Esophagus muscularis mucosa (tissue), 4 donors: Measurements from ENCODE around the gene NSUN4. TPM values are rescaled to one million over a fixed set of nuclear protein-coding genes. Genes with fewer than 3 reads are reported as not detected.
"Not testable (repeated sequence)": the region's sequence is repeated elsewhere in the genome, so short reads cannot be mapped to it uniquely, and the experiment has no call there.

Source experiments
- DNase-seq: peaks from one replicate; pipeline ENCODE4 v3.0.0-alpha.2; 2017; ENCODE audit errors: extremely low spot score
- H3K27ac ChIP-seq, 4 donors: fragments of 200-600 bp; sonication (generic); replicated peaks in 1 of 4; 1 replicate in 3 of 4; 2 replicates in 1 of 4; pipeline ENCODE4 v1.5.1; 2016 to 2019; ENCODE audit warnings: mild to moderate bottlenecking in 1 of 4
- H3K27me3 ChIP-seq, 4 donors: fragments of 200-600 bp; sonication (generic); one replicate each; pipeline versions ENCODE4 v1.5.1 to v1.6.0; 2016 to 2019
- H3K36me3 ChIP-seq, 4 donors: fragments of 200-600 bp; sonication (generic); one replicate each; pipeline ENCODE4 v1.5.1; 2016 to 2019
- H3K4me1 ChIP-seq, 4 donors: fragments of 200-600 bp; sonication (generic); one replicate each; pipeline ENCODE4 v1.5.1; 2016 to 2019
- H3K4me3 ChIP-seq, 4 donors: fragments of 200-600 bp; sonication (generic); 1 replicate in 2 of 4; 2 replicates in 2 of 4; pipeline ENCODE4 v1.5.1; 2016 to 2019; ENCODE audit warnings: mild to moderate bottlenecking in 4 of 4, moderate library complexity in 1 of 4
- H3K9me3 ChIP-seq, 4 donors: fragments of 200-600 bp; sonication (generic); 1 replicate in 3 of 4; 2 replicates in 1 of 4; pipeline ENCODE4 v1.5.1; 2016 to 2019
- EP300 ChIP-seq: sonication (generic); formaldehyde crosslinking; IDR thresholded peaks from one replicate; pipeline ENCODE4 v1.6.1; 2017; ENCODE audit warnings: antibody characterized with exemption
- POLR2A ChIP-seq: fragments of 450-650 bp; IDR thresholded peaks from one replicate; pipeline ENCODE4 v1.6.1; 2017; ENCODE audit warnings: antibody characterized with exemption, moderate library complexity, mild to moderate bottlenecking, low read depth
- POLR2AphosphoS5 ChIP-seq, 2 donors: sonication (generic); formaldehyde crosslinking; IDR thresholded peaks; one replicate each; pipeline ENCODE4 v1.6.1; 2017; ENCODE audit warnings: antibody characterized with exemption in 2 of 2
- WGBS: methylation state at CpG from one replicate; pipeline ENCODE4 v1.1.5; 2018; 5-methylcytosine and 5-hydroxymethylcytosine counted together
- intact Hi-C: fragments of 100-400 bp; cut with DNase I; formaldehyde crosslinking; loops from one replicate; pipeline ENCODE4 v1.15.1; 2023
- total RNA-seq, 4 donors: library from RNA; depleted of rRNA; stranded (reverse); fragments of >200 nt; gene quantifications; one replicate each; pipeline versions ENCODE4 v1.1.0 to v1.2.1, GENCODE V29; 2016
- TF ChIP-seq, protein P1 (sequence below), 3 experiments: fragments of 200-600 bp in 2 of 3; fragments of 450-650 bp in 1 of 3; sonication (generic) in 2 of 3; IDR thresholded peaks; one replicate each; pipeline ENCODE4 v1.5.1; 2017 to 2019; ENCODE audit warnings: antibody characterized with exemption in 3 of 3, mild to moderate bottlenecking in 2 of 3, moderate library complexity in 1 of 3

The NSUN4 gene
- total RNA-seq, 4 donors from 2014 or later = 14.5 to 20.7 (median 16.2) TPM

DNA sequence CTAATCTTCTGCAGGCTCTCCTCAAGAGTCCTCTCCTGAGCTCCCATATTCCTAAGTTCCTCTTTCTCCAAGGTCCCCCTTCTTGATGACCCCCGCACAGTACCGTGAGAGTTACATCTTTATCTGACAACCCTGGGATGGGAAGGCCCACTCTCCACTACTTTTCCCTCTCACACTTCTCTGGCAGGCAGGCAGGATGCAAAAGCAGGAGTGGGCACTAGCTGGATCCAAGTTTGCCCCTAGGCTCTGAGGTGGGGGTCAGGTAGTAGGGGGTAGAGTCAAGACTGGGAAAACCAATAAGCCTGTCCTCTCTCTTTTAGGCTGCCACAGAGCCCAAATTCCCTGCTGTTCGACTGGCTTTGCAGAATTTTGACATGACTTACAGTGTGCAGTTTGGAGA is 3.9 kb downstream of the NSUN4 start:
- WGBS = 79% methylated on average over 3 of the region's 3 CpGs
- intact Hi-C loops = no loop called here
- TF ChIP-seq EP300 = no peak
- no peak for TF ChIP-seq POLR2A
- no peak for TF ChIP-seq POLR2AphosphoS5 (IDR thresholded peaks at IDR 0.05)
- TF ChIP-seq, protein P1, sequence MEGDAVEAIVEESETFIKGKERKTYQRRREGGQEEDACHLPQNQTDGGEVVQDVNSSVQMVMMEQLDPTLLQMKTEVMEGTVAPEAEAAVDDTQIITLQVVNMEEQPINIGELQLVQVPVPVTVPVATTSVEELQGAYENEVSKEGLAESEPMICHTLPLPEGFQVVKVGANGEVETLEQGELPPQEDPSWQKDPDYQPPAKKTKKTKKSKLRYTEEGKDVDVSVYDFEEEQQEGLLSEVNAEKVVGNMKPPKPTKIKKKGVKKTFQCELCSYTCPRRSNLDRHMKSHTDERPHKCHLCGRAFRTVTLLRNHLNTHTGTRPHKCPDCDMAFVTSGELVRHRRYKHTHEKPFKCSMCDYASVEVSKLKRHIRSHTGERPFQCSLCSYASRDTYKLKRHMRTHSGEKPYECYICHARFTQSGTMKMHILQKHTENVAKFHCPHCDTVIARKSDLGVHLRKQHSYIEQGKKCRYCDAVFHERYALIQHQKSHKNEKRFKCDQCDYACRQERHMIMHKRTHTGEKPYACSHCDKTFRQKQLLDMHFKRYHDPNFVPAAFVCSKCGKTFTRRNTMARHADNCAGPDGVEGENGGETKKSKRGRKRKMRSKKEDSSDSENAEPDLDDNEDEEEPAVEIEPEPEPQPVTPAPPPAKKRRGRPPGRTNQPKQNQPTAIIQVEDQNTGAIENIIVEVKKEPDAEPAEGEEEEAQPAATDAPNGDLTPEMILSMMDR (IDR thresholded peaks at IDR 0.05) = no peak
- H3K9me3 ChIP-seq = no peaks in the 10 kb centered on the region
- H3K27me3 ChIP-seq = peaks cover 0 to 7% (median 0%) of the 10 kb centered on the region in 4 donors
- peaks cover 10 to 26% (median 20%) of the 10 kb centered on the region in 4 donors for H3K4me1 ChIP-seq
- no peak overlapping the region for H3K27ac ChIP-seq
- no peak overlapping the region for H3K4me3 ChIP-seq
- no peak for DNase-seq
- peaks cover 22 to 55% (median 53%) of the 10 kb centered on the region in 4 donors for H3K36me3 ChIP-seq

GRCh38 chr1:46345281-46345680 is 4.7 kb downstream of the NSUN4 start:
- TF ChIP-seq EP300 (no peak), POLR2A (no peak)
- TF ChIP-seq, protein P1 (IDR thresholded peaks at IDR 0.05) = no peak
- H3K36me3 ChIP-seq = peaks cover 25 to 63% (median 61%) of the 10 kb centered on the region in 4 donors
- no peak for DNase-seq
- peaks cover 10 to 23% (median 16%) of the 10 kb centered on the region in 4 donors for H3K4me1 ChIP-seq
- H3K9me3 ChIP-seq = no peaks in the 10 kb centered on the region
- H3K27ac ChIP-seq = no peak overlapping the region
- H3K27me3 ChIP-seq = peaks cover 0 to 5% (median 0%) of the 10 kb centered on the region in 4 donors
- intact Hi-C loops = no loop called here
- H3K4me3 ChIP-seq = no peak overlapping the region

GRCh38 chr1:46352363-46352762 is 11.8 kb downstream of the NSUN4 start:
- Histone ChIP-seq H3K9me3 (no peaks in the 10 kb centered on the region), H3K4me3 (no peak overlapping the region), H3K27ac (no peak overlapping the region), H3K36me3 (peaks cover 58 to 93% (median 86%) of the 10 kb centered on the region in 4 donors), H3K4me1 (peaks cover 0 to 6% (median 0%) of the 10 kb centered on the region in 4 donors), H3K27me3 (no peaks in the 10 kb centered on the region)
- no peak for DNase-seq
- 82% methylated on average over 2 of the region's 2 CpGs for WGBS
- intact Hi-C loops = no loop called here
- TF ChIP-seq POLR2AphosphoS5 (IDR thresholded peaks at IDR 0.05) = no peak
- TF ChIP-seq POLR2A = no peak
- no peak for TF ChIP-seq EP300
- TF ChIP-seq, protein P1 (IDR thresholded peaks at IDR 0.05) = no peak

- intact Hi-C loops, DNase-seq, H3K27ac ChIP-seq, H3K4me3 ChIP-seq, H3K27me3 ChIP-seq, H3K9me3 ChIP-seq, H3K4me1 ChIP-seq: not testable (repeated sequence)
- WGBS = 88% methylated on average over 5 of the region's 5 CpGs
- peaks cover 66 to 98% (median 91%) of the 10 kb centered on the region in 4 donors for H3K36me3 ChIP-seq
These were observed 15.3 kb downstream of the NSUN4 start for GRCh38 chr1:46355920-46356319.

- intact Hi-C loops = no loop called here
- Histone ChIP-seq H3K4me3 (no peak overlapping the region), H3K4me1 (no peaks in the 10 kb centered on the region), H3K36me3 (peaks cover 48 to 92% (median 82%) of the 10 kb centered on the region in 4 donors), H3K27me3 (no peaks in the 10 kb centered on the region), H3K9me3 (no peaks in the 10 kb centered on the region), H3K27ac (no peak overlapping the region)
- 88% methylated on average over 3 of the region's 3 CpGs for WGBS
- TF ChIP-seq EP300 (no peak), POLR2AphosphoS5 (IDR thresholded peaks at IDR 0.05) (no peak)
- TF ChIP-seq, protein P1 (IDR thresholded peaks at IDR 0.05) = no peak
- no peak for DNase-seq
These were observed 21.6 kb downstream of the NSUN4 start for GRCh38 chr1:46362158-46362557.
